Keratinocyte (primary cell): ENCODE data around the gene CNDP2. TPM values are rescaled to one million over a fixed set of nuclear protein-coding genes. Genes with fewer than 3 reads are reported as not detected.

Experiments
- DNase-seq: peaks from one replicate; pipeline ENCODE4 v3.0.0-alpha.2; 2011; ENCODE audit warnings: low read depth, missing footprints, low spot score
- FAIRE-seq: peaks from 2 replicates; lab custom pipeline; 2011; peaks lifted over from hg19 to GRCh38; lab: Jason Lieb, UNC
- H2AFZ ChIP-seq: 2 replicates; pipeline ENCODE4 v1.6.0; 2012; ENCODE audit warnings: low read length, control low read depth, inconsistent platforms; ENCODE audit not compliant: control insufficient read depth
- H3K27ac ChIP-seq: 2 replicates; pipeline ENCODE4 v1.5.1; 2011; ENCODE audit warnings: low read length; ENCODE audit not compliant: control insufficient read depth, insufficient read depth
- H3K27me3 ChIP-seq: 3 replicates; pipeline ENCODE4 v1.6.0; 2011; ENCODE audit warnings: low read length; ENCODE audit not compliant: control insufficient read depth, insufficient read depth; ENCODE audit errors: extremely low read depth
- H3K36me3 ChIP-seq, 2 experiments: 2 replicates in 1 of 2; 3 replicates in 1 of 2; pipeline ENCODE4 v1.5.1; 2011; ENCODE audit warnings: low read length in 2 of 2, mild to moderate bottlenecking in 1 of 2; ENCODE audit not compliant: control insufficient read depth in 2 of 2, insufficient read depth in 2 of 2; ENCODE audit errors: extremely low read depth in 1 of 2
- H3K4me1 ChIP-seq: 3 replicates; pipeline ENCODE4 v1.5.1; 2011; ENCODE audit warnings: low read length; ENCODE audit not compliant: control insufficient read depth, insufficient read depth; ENCODE audit errors: extremely low read depth
- H3K4me2 ChIP-seq: 3 replicates; pipeline ENCODE4 v1.6.0; 2011; ENCODE audit warnings: low read depth, low read length; ENCODE audit not compliant: control insufficient read depth, insufficient read depth; ENCODE audit errors: extremely low read depth
- H3K4me3 ChIP-seq, 3 experiments: fragments of 200-600 bp in 1 of 3; sonication (generic) in 1 of 3; 2 replicates in 2 of 3; 3 replicates in 1 of 3; pipeline ENCODE4 v1.5.1; 2011 to 2016; ENCODE audit warnings: low read length in 3 of 3, mild to moderate bottlenecking in 3 of 3, control low read depth in 2 of 3, inconsistent platforms in 1 of 3, low read depth in 1 of 3, mixed read lengths in 1 of 3, mixed run types in 1 of 3, moderate library complexity in 1 of 3; ENCODE audit not compliant: control insufficient read depth in 2 of 3, insufficient read depth in 2 of 3; ENCODE audit errors: extremely low read depth in 1 of 3
- H3K79me2 ChIP-seq: 2 replicates; pipeline ENCODE4 v1.6.0; 2012; ENCODE audit warnings: low read length; ENCODE audit not compliant: control insufficient read depth, insufficient read depth
- H3K9ac ChIP-seq: 3 replicates; pipeline ENCODE4 v1.6.0; 2011; ENCODE audit warnings: low read length; ENCODE audit not compliant: control insufficient read depth, insufficient read depth; ENCODE audit errors: extremely low read depth
- H3K9me1 ChIP-seq: 3 replicates; pipeline ENCODE4 v1.6.0; 2011; ENCODE audit warnings: low read length; ENCODE audit not compliant: control insufficient read depth, insufficient read depth; ENCODE audit errors: extremely low read depth
- H3K9me3 ChIP-seq: 2 replicates; pipeline ENCODE4 v1.5.1; 2012; ENCODE audit warnings: low read depth, low read length; ENCODE audit not compliant: control insufficient read depth
- H4K20me1 ChIP-seq: 3 replicates; pipeline ENCODE4 v1.6.0; 2011; ENCODE audit warnings: low read length; ENCODE audit not compliant: control insufficient read depth, insufficient read depth; ENCODE audit errors: extremely low read depth
- CTCF ChIP-seq, 3 experiments: IDR thresholded peaks in 1 of 3; conservative IDR thresholded peaks in 1 of 3; optimal IDR thresholded peaks in 1 of 3; 2 replicates in 2 of 3; 3 replicates in 1 of 3; pipeline versions ENCODE3 to v1.5.1; 2011; ENCODE audit warnings: low read length in 3 of 3, mild to moderate bottlenecking in 3 of 3, moderate library complexity in 2 of 3, control low read depth in 1 of 3, inconsistent platforms in 1 of 3; ENCODE audit not compliant: insufficient read depth in 2 of 3; ENCODE audit errors: extremely low read depth in 1 of 3
- EZH2 ChIP-seq: IDR thresholded peaks from one replicate; pipeline ENCODE4 v1.6.1; 2012; ENCODE audit warnings: inconsistent platforms, mild to moderate bottlenecking, low read length, moderate library complexity
- dilution Hi-C: fragments of 300-500 bp; cut with MboI; formaldehyde crosslinking; loops from one replicate; pipeline ENCODE4 v1.7.0; 2020; ENCODE audit warnings: low sequenced_read_pairs; ENCODE audit not compliant: extremely low pct_ligation_motif_present
- polyA plus RNA-seq, 5 experiments: library from polyadenylated mRNA; depleted of rRNA in 3 of 5; stranded (reverse) in 3 of 5; stranded (forward) in 1 of 5; unstranded in 1 of 5; fragments of >200 nt; gene quantifications; 1 replicate in 1 of 5; 2 replicates in 3 of 5; 3 replicates in 1 of 5; pipeline versions ENCODE4 v1.2.1 to v1.2.3, GENCODE V29; 2011 to 2012; ENCODE audit warnings: missing spikeins in 2 of 5, low read depth in 1 of 5, low replicate concordance in 1 of 5

The CNDP2 gene
- polyA plus RNA-seq, 1 donor (not counting 4 experiments of a cell fraction or from before 2014, with no cell fraction given) = 126 TPM

- Histone ChIP-seq H3K9me3 (no peaks in the 10 kb centered on the region), H3K4me1 (peaks cover 6% of the 10 kb centered on the region), H3K9me1 (no peaks in the 10 kb centered on the region), H3K4me2 (no peak overlapping the region), H3K36me3 (no peaks in the 10 kb centered on the region), H3K9ac (no peak overlapping the region), H3K4me3 (no peak overlapping the region), H4K20me1 (no peaks in the 10 kb centered on the region), H2AFZ (no peak overlapping the region), H3K27ac (no peak overlapping the region), H3K79me2 (no peaks in the 10 kb centered on the region), H3K27me3 (peaks cover 4% of the 10 kb centered on the region)
- TF ChIP-seq CTCF (optimal IDR thresholded peaks at IDR 0.05 in 1 of 3, IDR thresholded peaks at IDR 0.05 in 1 of 3, conservative IDR thresholded peaks at IDR 0.05 in 1 of 3; ENCODE audit: extremely low read depth in 1 of 3, insufficient read depth in 2 of 3, low read length in 3 of 3) (no peak), EZH2 (no peak)
- DNase-seq (no peak), FAIRE-seq (no peak)
- dilution Hi-C loops = no loop called here
Measured at GRCh38 chr18:74546007-74546406, 49.8 kb downstream of the CNDP2 start.

DNA sequence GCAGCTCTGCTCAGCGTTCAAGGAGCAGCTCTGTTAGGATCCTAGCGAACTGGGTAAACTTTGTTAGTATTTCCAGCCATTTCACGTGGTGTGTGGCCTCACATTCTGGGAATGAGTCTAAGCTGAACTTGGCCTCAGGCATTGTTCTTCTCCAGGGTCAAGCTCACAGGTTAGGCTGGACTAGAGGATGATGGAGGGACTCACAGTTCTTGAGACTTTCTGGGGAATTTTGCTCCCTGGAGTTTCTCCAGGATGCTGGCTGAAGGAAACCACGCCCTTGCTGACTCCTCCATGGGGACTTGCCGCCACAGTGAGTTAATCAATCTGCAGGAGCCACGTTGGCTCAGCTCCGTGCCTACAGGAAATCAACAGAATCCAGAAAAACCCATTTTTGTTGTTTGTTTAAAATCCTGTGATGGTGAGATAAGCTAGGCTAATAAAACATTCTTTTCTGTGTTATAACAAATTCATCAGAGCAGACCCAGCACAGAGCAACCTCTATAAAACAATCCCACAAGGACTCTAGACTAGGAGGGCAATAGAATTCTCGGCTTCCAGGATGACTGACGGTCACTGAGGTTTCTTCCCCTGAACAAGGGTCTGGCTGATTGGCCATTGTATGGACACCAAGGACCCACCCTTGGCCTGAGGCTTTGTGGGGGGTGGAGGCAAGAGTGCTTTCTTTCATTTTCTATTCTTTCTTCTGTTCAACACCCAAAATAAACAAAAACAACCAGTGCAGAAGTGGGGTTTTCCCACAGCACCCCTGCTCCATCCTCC lies 50.8 kb downstream of the CNDP2 start:
- H3K36me3 ChIP-seq = no peaks in the 10 kb centered on the region
- no peak overlapping the region for H3K4me3 ChIP-seq
- H3K9me1 ChIP-seq = no peaks in the 10 kb centered on the region
- no peak overlapping the region for H3K4me2 ChIP-seq
- H3K27me3 ChIP-seq = peaks cover 4% of the 10 kb centered on the region
- no peaks in the 10 kb centered on the region for H4K20me1 ChIP-seq
- no peaks in the 10 kb centered on the region for H3K79me2 ChIP-seq
- no peak overlapping the region for H3K9ac ChIP-seq
- no peak overlapping the region for H3K27ac ChIP-seq
- dilution Hi-C loops = no loop called here
- H2AFZ ChIP-seq = no peak overlapping the region
- H3K9me3 ChIP-seq = no peaks in the 10 kb centered on the region
- no peak for DNase-seq
- TF ChIP-seq CTCF (optimal IDR thresholded peaks at IDR 0.05 in 1 of 3, IDR thresholded peaks at IDR 0.05 in 1 of 3, conservative IDR thresholded peaks at IDR 0.05 in 1 of 3; ENCODE audit: extremely low read depth in 1 of 3, insufficient read depth in 2 of 3, low read length in 3 of 3) (no peak), EZH2 (no peak)
- H3K4me1 ChIP-seq = peaks cover 6% of the 10 kb centered on the region
- no peak for FAIRE-seq
